ENCODE measurements around the gene NDUFAB1. TPM values are rescaled to one million over a fixed set of nuclear protein-coding genes. Genes with fewer than 3 reads are reported as not detected.

NDUFAB1 gene
- total RNA-seq, 2 donors from 2014 or later = 73.5 to 80.3 TPM

DNA sequence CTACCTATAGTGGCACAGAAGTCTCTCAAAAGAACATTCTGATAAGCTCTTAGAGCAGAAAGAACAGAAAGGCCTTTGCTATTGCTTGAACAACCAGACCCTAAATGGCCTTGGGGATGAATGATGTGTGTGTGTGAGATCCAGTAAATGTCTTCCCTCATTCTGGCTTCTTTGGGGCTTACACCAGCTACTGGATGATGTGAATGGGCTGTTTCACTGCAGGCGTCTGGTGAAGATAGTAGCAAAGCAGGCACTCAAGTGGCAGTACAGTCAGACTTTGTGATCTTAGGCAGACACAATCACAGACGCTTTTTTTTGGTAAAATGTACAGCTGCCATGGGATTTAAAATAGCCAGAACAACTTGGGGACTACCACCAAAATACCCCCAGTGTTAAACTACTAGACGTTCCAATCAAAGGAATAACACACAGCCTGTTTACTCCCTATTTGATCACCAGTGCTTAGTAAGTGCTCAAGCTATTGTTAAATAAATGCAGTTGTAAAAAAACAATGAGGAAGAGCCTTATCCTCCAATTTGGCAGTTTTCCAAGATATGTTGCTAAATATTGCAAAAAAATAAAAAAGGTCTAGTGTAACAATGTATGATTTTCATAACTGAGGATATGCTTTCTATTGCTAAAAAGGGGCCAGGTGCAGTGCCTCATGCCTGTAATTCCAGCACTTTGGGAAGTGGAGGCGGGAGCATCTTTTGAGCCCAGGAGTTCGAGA is 17.9 kb downstream of the NDUFAB1 start:
- H3K27ac Mint-ChIP-seq = no peak overlapping the region
- ATAC-seq (replicated peaks in 1 of 2) = no peak
- H3K4me1 Mint-ChIP-seq (ENCODE audit: low read depth) = no peaks in the 10 kb centered on the region
- DNase-seq = no peak
- no peaks in the 10 kb centered on the region for H3K9me3 Mint-ChIP-seq
- H3K27me3 Mint-ChIP-seq (ENCODE audit: low read depth) = no peaks in the 10 kb centered on the region
- no peak overlapping the region for H3K4me3 Mint-ChIP-seq
- peaks cover 2% of the 10 kb centered on the region in 2 donors for H3K36me3 Mint-ChIP-seq (ENCODE audit: insufficient read depth in 2 of 2)

GRCh38 chr16:23577493-23577892 is 18.6 kb downstream of the NDUFAB1 start:
- Mint-ChIP-seq H3K36me3 (ENCODE audit: insufficient read depth in 2 of 2) (peaks cover 2% of the 10 kb centered on the region in 2 donors), H3K27ac (no peak overlapping the region)
- no peak for ATAC-seq (replicated peaks in 1 of 2)

DNA sequence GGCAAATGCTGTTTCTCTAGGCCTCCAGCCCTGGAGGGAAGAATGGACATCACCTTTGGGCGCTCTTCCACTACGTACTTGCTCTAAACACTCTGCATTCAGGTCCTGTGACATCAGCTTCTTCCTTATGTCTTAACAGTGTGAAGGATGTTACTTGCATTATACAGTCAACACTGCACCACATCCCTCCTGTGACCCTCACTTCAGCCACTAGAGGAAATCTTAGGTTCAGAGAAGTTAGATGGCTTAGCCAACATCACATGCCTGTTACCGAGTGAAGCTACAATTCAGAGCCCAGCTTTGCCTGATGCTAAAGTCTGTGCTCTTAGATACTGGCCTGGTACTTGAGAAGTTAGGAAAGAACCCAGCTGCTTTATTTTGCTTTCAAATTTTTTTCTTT is 20.3 kb downstream of the NDUFAB1 start:
- H3K36me3 Mint-ChIP-seq (ENCODE audit: insufficient read depth in 2 of 2) = peaks cover 2 to 4% of the 10 kb centered on the region in 2 donors
- ATAC-seq (replicated peaks in 1 of 2) = peak in 1 of 2 donors; percentile 15
- H3K27ac Mint-ChIP-seq = no peak overlapping the region
- H3K4me3 Mint-ChIP-seq = no peak overlapping the region
- no peaks in the 10 kb centered on the region for H3K27me3 Mint-ChIP-seq (ENCODE audit: low read depth)
- H3K9me3 Mint-ChIP-seq = no peaks in the 10 kb centered on the region
- H3K4me1 Mint-ChIP-seq (ENCODE audit: low read depth) = no peaks in the 10 kb centered on the region
- DNase-seq = no peak

More at GRCh38 chr16:23577493-23577892, 18.6 kb downstream of the NDUFAB1 start:
- no peaks in the 10 kb centered on the region for H3K4me1 Mint-ChIP-seq (ENCODE audit: low read depth)
- H3K4me3 Mint-ChIP-seq = no peak overlapping the region
- DNase-seq = no peak
- H3K27me3 Mint-ChIP-seq (ENCODE audit: low read depth) = no peaks in the 10 kb centered on the region
- no peaks in the 10 kb centered on the region for H3K9me3 Mint-ChIP-seq

DNA sequence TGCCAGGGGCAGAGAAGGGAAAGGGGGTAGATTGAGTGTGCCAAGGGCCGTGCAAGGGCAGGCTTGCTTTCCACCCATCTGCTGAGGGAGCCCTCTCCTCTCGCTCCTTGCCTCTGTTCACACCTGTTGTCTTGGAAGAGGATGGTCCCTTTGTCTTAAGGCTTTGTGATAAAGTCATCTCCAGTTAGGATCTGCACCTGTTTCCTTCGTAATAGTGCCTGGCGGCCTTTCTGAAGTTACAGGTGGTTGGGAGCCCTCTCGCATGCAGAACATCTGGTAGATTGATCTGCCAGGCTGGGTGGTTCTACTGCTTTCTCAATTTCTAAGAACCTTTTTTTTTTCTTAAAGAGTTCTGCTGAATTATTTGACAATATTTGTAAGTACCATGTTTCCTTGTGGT is 22.3 kb downstream of the NDUFAB1 start:
- ATAC-seq (replicated peaks in 1 of 2) (no peak), DNase-seq (no peak)
- Mint-ChIP-seq H3K27ac (no peak overlapping the region), H3K4me1 (ENCODE audit: low read depth) (no peaks in the 10 kb centered on the region), H3K9me3 (no peaks in the 10 kb centered on the region), H3K4me3 (no peak overlapping the region), H3K36me3 (ENCODE audit: insufficient read depth in 2 of 2) (peaks cover 2 to 12% of the 10 kb centered on the region in 2 donors), H3K27me3 (ENCODE audit: low read depth) (no peaks in the 10 kb centered on the region)

DNA sequence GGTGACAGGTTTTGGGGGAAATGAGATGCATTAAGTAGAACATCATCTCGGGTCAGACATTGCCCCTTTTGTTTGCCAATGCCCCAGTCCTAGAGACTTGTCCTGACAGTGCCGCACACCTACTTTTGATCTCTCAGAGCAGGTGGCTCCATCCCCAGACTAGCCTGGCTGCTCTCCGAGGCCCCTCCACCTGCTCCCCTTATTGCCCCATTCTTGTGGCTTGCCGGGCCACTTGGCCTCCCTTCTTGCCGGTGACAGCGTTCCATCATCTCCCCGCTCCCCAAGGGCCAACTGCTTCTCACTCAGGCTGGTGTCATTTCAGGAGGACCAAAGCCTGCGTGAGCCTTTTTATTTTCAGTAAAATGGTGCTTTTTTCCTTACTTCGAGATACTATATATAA is 23.7 kb downstream of the NDUFAB1 start:
- Mint-ChIP-seq H3K36me3 (ENCODE audit: insufficient read depth in 2 of 2) (peaks cover 2 to 16% of the 10 kb centered on the region in 2 donors), H3K9me3 (no peaks in the 10 kb centered on the region), H3K27me3 (ENCODE audit: low read depth) (no peaks in the 10 kb centered on the region), H3K4me1 (ENCODE audit: low read depth) (no peaks in the 10 kb centered on the region), H3K27ac (no peak overlapping the region), H3K4me3 (no peak overlapping the region)
- ATAC-seq (replicated peaks in 1 of 2) (no peak), DNase-seq (no peak)

GRCh38 chr16:23571895-23572294 is 24.2 kb downstream of the NDUFAB1 start:
- no peaks in the 10 kb centered on the region for H3K4me1 Mint-ChIP-seq (ENCODE audit: low read depth)
- H3K27ac Mint-ChIP-seq = peak overlapping the region; percentile 40
- H3K36me3 Mint-ChIP-seq (ENCODE audit: insufficient read depth in 2 of 2) = peaks cover 2 to 17% of the 10 kb centered on the region in 2 donors
- DNase-seq (no peak), ATAC-seq (replicated peaks in 1 of 2) (no peak)
- no peak overlapping the region for H3K4me3 Mint-ChIP-seq
- H3K9me3 Mint-ChIP-seq = no peaks in the 10 kb centered on the region
- no peaks in the 10 kb centered on the region for H3K27me3 Mint-ChIP-seq (ENCODE audit: low read depth)

- no peaks in the 10 kb centered on the region for H3K9me3 Mint-ChIP-seq
Measured at GRCh38 chr16:23570992-23571632, 25.0 kb downstream of the NDUFAB1 start.

GRCh38 chr16:23567602-23568001 is 28.5 kb downstream of the NDUFAB1 start:
- H3K4me3 Mint-ChIP-seq = no peak overlapping the region
- no peaks in the 10 kb centered on the region for H3K27me3 Mint-ChIP-seq (ENCODE audit: low read depth)
- H3K4me1 Mint-ChIP-seq (ENCODE audit: low read depth) = peaks cover 1% of the 10 kb centered on the region
- no peak for DNase-seq
- no peaks in the 10 kb centered on the region for H3K9me3 Mint-ChIP-seq
- H3K36me3 Mint-ChIP-seq (ENCODE audit: insufficient read depth in 2 of 2) = peaks cover 3 to 37% of the 10 kb centered on the region in 2 donors
- H3K27ac Mint-ChIP-seq = peak overlapping the region; percentile 26
- ATAC-seq (replicated peaks in 1 of 2) = no peak

More at GRCh38 chr16:23570992-23571632, 25.0 kb downstream of the NDUFAB1 start:
- H3K27ac Mint-ChIP-seq = no peak overlapping the region
- no peak for DNase-seq
- H3K36me3 Mint-ChIP-seq (ENCODE audit: insufficient read depth in 2 of 2) = peaks cover 2 to 20% of the 10 kb centered on the region in 2 donors
- no peak for ATAC-seq (replicated peaks in 1 of 2)
- no peaks in the 10 kb centered on the region for H3K27me3 Mint-ChIP-seq (ENCODE audit: low read depth)
- H3K4me1 Mint-ChIP-seq (ENCODE audit: low read depth) = no peaks in the 10 kb centered on the region
- no peak overlapping the region for H3K4me3 Mint-ChIP-seq

GRCh38 chr16:23566724-23567123 is 29.4 kb downstream of the NDUFAB1 start:
- no peaks in the 10 kb centered on the region for H3K9me3 Mint-ChIP-seq
- no peaks in the 10 kb centered on the region for H3K27me3 Mint-ChIP-seq (ENCODE audit: low read depth)
- no peak overlapping the region for H3K4me3 Mint-ChIP-seq
- H3K36me3 Mint-ChIP-seq (ENCODE audit: insufficient read depth in 2 of 2) = peaks cover 3 to 42% of the 10 kb centered on the region in 2 donors
- DNase-seq = no peak
- H3K27ac Mint-ChIP-seq = no peak overlapping the region
- peaks cover 7% of the 10 kb centered on the region for H3K4me1 Mint-ChIP-seq (ENCODE audit: low read depth)
- ATAC-seq (replicated peaks in 1 of 2) = no peak

- Mint-ChIP-seq H3K4me1 (ENCODE audit: low read depth) (peaks cover 21% of the 10 kb centered on the region), H3K4me3 (no peak overlapping the region), H3K36me3 (ENCODE audit: insufficient read depth in 2 of 2) (peaks cover 3 to 39% of the 10 kb centered on the region in 2 donors), H3K27ac (no peak overlapping the region), H3K27me3 (ENCODE audit: low read depth) (no peaks in the 10 kb centered on the region), H3K9me3 (no peaks in the 10 kb centered on the region)
- no peak for DNase-seq
- no peak for ATAC-seq (replicated peaks in 1 of 2)
Measured at GRCh38 chr16:23564575-23565363, 31.3 kb downstream of the NDUFAB1 start.

DNA sequence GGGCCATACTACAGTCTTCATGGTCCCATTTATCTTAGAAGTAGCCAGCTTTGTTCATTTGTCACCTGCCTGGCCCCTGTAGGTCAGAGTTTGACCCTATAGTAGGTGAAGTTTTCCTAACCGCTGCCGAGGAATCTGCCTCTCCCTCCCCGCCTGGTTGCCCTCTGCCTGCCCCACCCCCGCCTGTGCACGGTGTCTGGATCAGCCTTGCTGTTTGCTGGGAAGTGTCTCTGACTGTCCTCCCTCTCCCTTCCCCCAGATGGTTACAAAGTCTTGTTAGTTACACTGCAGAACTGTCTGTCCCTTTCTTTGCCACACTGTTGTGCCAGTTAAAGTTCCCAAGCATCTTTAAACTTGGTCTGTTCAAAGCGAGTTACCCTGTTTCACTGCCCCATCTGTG is 32.9 kb downstream of the NDUFAB1 start:
- Mint-ChIP-seq H3K27ac (no peak overlapping the region), H3K4me1 (ENCODE audit: low read depth) (peaks cover 34% of the 10 kb centered on the region), H3K9me3 (no peaks in the 10 kb centered on the region), H3K4me3 (no peak overlapping the region), H3K36me3 (ENCODE audit: insufficient read depth in 2 of 2) (peaks cover 1 to 35% of the 10 kb centered on the region in 2 donors), H3K27me3 (ENCODE audit: low read depth) (no peaks in the 10 kb centered on the region)
- no peak for ATAC-seq (replicated peaks in 1 of 2)
- no peak for DNase-seq

DNA sequence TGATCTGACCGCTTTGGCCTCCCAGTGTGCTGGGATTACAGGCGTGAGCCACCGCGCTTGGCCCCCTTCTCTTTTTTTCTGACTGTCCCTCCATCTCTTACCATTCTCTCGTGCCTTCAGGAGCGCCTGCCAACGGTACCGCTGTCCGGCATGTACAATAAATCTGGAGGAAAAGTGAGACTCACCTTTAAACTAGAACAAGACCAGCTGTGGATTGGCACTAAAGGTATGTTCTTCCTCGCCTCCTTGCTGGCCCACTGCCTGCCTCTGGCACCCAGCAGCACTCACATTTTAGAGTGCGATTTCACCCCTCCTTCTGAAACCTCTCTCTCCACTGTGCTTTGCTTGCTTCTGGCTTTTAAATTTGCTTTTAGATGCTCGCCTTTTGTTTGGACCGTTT is 33.6 kb downstream of the NDUFAB1 start:
- no peak for ATAC-seq (replicated peaks in 1 of 2)
- Mint-ChIP-seq H3K36me3 (ENCODE audit: insufficient read depth in 2 of 2) (peaks cover 1 to 32% of the 10 kb centered on the region in 2 donors), H3K27me3 (ENCODE audit: low read depth) (no peaks in the 10 kb centered on the region), H3K4me1 (ENCODE audit: low read depth) (peaks cover 34% of the 10 kb centered on the region), H3K27ac (no peak overlapping the region), H3K9me3 (no peaks in the 10 kb centered on the region), H3K4me3 (no peak overlapping the region)
- no peak for DNase-seq

GRCh38 chr16:23561586-23561985 is 34.5 kb downstream of the NDUFAB1 start:
- Mint-ChIP-seq H3K4me1 (ENCODE audit: low read depth) (peaks cover 41% of the 10 kb centered on the region), H3K27ac (no peak overlapping the region), H3K27me3 (ENCODE audit: low read depth) (no peaks in the 10 kb centered on the region), H3K9me3 (no peaks in the 10 kb centered on the region), H3K36me3 (ENCODE audit: insufficient read depth in 2 of 2) (peaks cover 1 to 29% of the 10 kb centered on the region in 2 donors), H3K4me3 (no peak overlapping the region)
- no peak for DNase-seq
- no peak for ATAC-seq (replicated peaks in 1 of 2)
